Mammary epithelial cell (primary cell): ENCODE measurements around the gene PSMB9.

Experiments
- EZH2 ChIP-seq: IDR thresholded peaks from 2 replicates; pipeline ENCODE4 v1.6.1; 2012; ENCODE audit warnings: low read length, inconsistent platforms, borderline replicate concordance
- TF ChIP-seq, protein P1 (sequence below), 2 donors: IDR thresholded peaks in 1 of 2; conservative IDR thresholded peaks in 1 of 2; 2 replicates each; pipeline ENCODE4 v1.5.1; 2011 to 2012; ENCODE audit warnings: inconsistent platforms in 2 of 2, low read length in 2 of 2, mild to moderate bottlenecking in 2 of 2, control low read depth in 1 of 2, low read depth in 1 of 2; ENCODE audit not compliant: insufficient read depth in 1 of 2; ENCODE audit errors: extremely low read depth in 1 of 2

DNA sequence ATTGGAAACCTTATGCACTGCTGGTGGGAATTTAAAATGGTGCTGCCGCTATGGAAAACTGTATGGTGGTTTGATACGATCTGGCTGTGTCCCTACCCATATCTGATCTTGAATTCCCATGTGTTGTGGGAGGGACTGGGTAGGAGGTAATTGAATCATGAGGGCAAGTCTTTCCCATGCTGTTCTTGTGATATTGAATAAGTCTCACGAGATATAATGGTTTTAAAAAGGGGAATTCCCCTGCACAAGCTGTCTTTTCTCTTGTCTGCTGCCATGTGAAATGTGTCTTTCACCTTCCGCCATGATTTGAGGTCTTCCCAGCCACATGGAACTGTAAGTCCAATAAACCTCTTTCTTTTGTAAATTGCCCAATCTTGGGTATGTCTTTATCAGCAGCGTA is 20.3 kb upstream of the PSMB9 start:
- TF ChIP-seq EZH2, result no peak
- TF ChIP-seq, protein P1, sequence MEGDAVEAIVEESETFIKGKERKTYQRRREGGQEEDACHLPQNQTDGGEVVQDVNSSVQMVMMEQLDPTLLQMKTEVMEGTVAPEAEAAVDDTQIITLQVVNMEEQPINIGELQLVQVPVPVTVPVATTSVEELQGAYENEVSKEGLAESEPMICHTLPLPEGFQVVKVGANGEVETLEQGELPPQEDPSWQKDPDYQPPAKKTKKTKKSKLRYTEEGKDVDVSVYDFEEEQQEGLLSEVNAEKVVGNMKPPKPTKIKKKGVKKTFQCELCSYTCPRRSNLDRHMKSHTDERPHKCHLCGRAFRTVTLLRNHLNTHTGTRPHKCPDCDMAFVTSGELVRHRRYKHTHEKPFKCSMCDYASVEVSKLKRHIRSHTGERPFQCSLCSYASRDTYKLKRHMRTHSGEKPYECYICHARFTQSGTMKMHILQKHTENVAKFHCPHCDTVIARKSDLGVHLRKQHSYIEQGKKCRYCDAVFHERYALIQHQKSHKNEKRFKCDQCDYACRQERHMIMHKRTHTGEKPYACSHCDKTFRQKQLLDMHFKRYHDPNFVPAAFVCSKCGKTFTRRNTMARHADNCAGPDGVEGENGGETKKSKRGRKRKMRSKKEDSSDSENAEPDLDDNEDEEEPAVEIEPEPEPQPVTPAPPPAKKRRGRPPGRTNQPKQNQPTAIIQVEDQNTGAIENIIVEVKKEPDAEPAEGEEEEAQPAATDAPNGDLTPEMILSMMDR (conservative IDR thresholded peaks at IDR 0.05 in 1 of 2, IDR thresholded peaks at IDR 0.05 in 1 of 2; ENCODE audit: extremely low read depth in 1 of 2, insufficient read depth in 1 of 2, low read depth in 1 of 2, low read length in 2 of 2), result no peak
